Activated naive CD4-positive, alpha-beta T cell treated with anti-CD3 and anti-CD28 coated beads, Interleukin-2, amount 50 U/mL, for 72 hours (primary cell): ENCODE data around the gene VEGFC. TPM values are rescaled to one million over a fixed set of nuclear protein-coding genes. Genes with fewer than 3 reads are reported as not detected.

Experiments
- ATAC-seq, 2 donors: fragments of 150-1000 bp; cut with Tn5 transposase; 2 replicates each; pipeline ENCODE4 v1.10.0; 2021; ENCODE audit warnings: mild to moderate bottlenecking in 2 of 2, moderate library complexity in 2 of 2
- DNase-seq, 2 donors: peaks; one replicate each; pipeline ENCODE4 v3.0.0; 2021 to 2022; ENCODE audit warnings: low spot score in 2 of 2
- H3K27ac Mint-ChIP-seq, 2 donors: one replicate each; pipeline ENCODE4 v1.8.0; 2022; ENCODE audit warnings: mild to moderate bottlenecking in 2 of 2, mixed read lengths in 2 of 2
- H3K36me3 Mint-ChIP-seq, 2 donors: one replicate each; pipeline ENCODE4 v1.8.0; 2022; ENCODE audit warnings: mixed read lengths in 2 of 2
- H3K9me3 Mint-ChIP-seq, 2 donors: one replicate each; pipeline ENCODE4 v1.8.0; 2022; ENCODE audit warnings: mixed read lengths in 2 of 2
- total RNA-seq, 2 donors: library from RNA; stranded (reverse); gene quantifications; one replicate each; pipeline ENCODE4 v1.2.3, GENCODE V29; 2022

The VEGFC gene
- total RNA-seq, 2 donors from 2014 or later = not detected

- ATAC-seq (no peak), DNase-seq (no peak)
- Mint-ChIP-seq H3K27ac (no peak overlapping the region), H3K36me3 (no peaks in the 10 kb centered on the region), H3K9me3 (peaks cover 15% of the 10 kb centered on the region in 2 donors)
Observed at GRCh38 chr4:176635372-176636261, 157.1 kb downstream of the VEGFC start.
